CD4-positive, alpha-beta T cell treated with Interferon gamma for 1 hour (primary cell): Measurements from ENCODE around the gene NFIA.

Experiments used
- DNase-seq: peaks from one replicate; pipeline ENCODE4 v3.0.0-alpha.2; 2020

Gene NFIA

GRCh38 chr1:61386770-61387169 lies 304.4 kb downstream of the NFIA start:
- DNase-seq = no peak

DNA sequence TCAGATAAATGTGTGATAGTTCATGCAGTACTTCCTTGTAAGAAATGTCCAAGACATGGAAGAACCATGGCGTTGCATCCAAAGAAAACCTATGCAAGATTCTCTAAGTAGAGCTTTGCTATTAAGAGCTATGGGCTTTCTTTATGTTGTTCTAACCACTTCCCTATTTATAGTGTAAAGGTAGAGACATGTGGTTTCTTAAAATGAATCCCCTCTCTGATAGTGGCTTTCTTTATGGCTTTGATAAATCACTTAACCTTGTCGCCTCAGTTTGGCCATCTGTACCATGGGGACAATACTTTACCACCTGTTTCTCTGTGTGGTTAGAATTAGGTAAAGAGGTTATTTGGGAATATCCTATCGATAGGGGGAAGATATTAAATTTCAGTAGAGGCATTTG lies 305.5 kb downstream of the NFIA start:
- DNase-seq = no peak

DNA sequence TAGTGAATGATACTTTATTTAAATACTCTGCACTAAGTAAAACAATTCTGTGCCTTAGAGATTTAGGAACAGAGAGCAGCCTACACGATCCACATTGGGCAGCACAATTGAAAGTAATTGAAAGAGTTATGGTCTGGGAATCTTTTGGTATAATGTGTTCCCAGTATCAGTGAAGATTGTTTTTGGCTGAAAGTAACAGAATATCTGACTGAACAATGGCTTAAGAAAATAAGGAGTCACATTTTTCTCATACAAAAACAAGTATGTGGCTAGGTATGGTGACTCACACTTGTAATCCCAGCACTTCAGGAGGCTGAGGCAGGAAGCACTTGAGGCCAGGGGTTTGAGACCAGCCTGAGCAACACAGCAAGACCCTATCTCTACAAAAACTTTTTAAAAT lies 306.2 kb downstream of the NFIA start:
- DNase-seq = no peak

- no peak for DNase-seq
Measured at GRCh38 chr1:61389194-61389925, 307.0 kb downstream of the NFIA start.

DNA sequence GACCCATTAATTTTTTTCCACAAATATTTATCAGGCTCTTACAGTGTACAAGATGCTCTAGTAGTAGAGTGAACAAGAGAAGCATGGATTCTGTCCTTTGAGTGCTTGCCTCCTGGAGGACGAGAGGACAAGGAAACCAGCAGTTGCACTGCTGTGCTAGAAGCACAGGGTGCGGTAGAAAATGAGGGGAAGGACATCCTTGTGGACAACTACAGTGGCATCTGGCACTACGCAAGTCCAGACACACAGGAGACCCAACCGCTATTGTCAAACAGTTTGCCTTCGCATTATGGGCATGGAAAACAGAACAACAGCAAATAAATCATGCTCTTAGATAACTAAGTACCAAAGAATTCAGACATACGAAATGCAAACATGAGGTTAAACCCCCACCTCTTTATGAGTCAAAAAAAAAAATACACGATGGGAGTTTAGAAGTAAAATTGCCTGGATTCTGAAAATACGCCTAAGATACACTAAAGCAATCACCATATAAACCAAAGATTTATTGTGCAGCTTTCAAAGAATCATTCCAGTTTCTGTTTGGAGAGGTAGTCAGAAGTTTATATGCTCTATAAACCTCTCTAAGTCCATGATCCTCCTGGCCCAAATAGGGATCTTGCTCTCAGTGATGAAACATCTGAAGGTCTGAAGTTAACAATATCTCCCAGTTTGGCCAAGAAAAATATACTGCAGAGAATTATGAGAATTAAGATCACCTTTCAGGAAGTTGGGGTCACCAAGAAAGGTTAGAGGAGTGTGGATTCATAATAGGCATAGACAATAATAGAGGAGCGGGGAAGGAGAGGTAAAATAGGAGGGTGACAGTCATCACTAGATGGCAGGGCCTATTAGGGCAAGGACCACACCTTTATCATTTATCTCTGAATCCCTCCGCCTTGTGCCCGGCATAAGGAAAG lies 307.8 kb downstream of the NFIA start:
- no peak for DNase-seq

DNA sequence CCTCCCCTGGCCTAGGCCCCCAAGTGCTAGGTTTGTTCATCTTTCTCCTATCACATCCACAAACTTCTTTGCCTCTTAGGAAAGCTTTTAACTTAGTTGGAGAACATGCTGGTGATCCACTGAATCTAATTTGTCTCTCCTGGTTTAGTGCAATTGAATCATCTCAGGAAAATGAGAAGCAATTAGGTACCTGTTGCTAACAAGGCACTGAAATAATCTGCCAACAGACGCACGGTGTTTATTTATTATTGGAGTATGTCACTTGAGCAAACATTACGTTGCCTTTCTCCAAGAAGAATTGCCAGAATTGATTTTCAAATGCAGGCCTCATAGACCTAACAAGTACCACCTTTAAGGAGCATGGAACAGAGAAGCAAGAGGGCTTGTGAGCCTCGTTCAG lies 309.4 kb downstream of the NFIA start:
- DNase-seq = no peak

- DNase-seq = no peak
Measured at GRCh38 chr1:61392409-61393242, 310.3 kb downstream of the NFIA start.

GRCh38 chr1:61393575-61393974 lies 311.2 kb downstream of the NFIA start:
- DNase-seq = no peak

DNA sequence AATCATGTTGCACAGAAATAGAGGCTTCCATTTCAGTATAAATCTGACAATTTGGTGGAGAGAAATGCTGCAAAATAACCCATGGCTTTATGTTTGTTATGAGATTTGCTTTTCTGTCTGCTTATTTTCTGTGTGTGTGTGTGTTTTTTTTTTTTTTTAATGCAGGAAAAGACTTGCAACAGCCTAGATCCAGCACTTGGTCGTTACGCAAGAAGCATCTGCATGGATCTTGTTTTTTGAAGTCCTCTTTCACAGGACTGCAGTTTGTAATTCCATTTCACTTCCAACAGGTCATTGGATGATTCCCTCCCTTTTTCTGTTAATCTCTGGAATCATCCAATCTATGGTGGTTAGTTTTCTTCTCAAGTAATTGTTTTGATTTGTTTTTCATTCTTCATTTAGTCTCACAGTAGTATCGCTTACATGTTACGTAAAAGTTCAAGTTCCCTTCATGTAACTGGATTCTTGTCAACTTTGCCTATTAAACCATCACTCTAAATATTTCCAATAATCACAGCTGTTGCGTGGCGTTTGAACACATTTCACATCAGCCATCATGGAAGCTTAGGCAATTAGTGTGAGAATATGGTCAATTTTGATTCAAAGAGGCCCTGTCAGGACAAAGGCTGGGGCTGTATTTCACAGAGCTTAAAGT lies 312.9 kb downstream of the NFIA start:
- DNase-seq = no peak

DNA sequence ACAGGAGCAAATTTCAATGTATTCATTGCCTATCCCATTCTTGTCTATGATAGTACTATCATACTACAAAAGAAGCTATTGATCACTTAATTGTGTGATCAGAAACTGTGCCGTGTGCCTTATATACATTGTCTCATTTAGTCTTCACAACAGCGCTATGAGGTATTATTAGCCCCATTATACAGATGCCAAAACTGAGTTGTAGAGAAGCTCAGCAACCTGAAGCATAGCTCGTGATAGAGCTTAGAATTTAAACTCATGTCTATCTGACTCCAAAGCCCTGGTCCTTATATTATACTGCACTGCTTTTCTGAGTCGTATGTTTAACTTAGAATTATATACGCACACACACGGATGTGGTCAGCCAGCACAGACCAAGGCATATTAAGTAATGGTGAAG lies 315.1 kb downstream of the NFIA start:
- DNase-seq = no peak

DNA sequence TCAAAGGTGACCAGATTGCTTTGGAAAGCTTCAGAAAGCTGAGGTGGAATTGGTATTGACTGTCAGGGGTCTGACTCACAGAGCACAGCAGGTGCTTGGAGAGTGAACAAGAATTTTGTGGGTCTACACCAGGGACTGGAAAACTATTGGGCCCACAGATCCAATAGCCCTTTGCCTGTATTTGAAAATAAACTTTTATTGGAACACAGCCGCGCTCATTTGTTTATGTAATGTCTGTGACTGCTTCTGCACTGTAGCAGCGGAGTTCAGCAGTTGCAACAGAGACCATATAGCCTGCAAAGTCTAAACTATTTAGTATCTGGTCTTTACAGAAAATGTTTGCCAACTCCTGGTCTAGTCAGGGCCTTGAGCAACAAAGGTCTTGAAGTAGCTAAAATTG lies 315.6 kb downstream of the NFIA start:
- DNase-seq = no peak

- no peak for DNase-seq
Measured at GRCh38 chr1:61399199-61399598, 316.8 kb downstream of the NFIA start.

DNA sequence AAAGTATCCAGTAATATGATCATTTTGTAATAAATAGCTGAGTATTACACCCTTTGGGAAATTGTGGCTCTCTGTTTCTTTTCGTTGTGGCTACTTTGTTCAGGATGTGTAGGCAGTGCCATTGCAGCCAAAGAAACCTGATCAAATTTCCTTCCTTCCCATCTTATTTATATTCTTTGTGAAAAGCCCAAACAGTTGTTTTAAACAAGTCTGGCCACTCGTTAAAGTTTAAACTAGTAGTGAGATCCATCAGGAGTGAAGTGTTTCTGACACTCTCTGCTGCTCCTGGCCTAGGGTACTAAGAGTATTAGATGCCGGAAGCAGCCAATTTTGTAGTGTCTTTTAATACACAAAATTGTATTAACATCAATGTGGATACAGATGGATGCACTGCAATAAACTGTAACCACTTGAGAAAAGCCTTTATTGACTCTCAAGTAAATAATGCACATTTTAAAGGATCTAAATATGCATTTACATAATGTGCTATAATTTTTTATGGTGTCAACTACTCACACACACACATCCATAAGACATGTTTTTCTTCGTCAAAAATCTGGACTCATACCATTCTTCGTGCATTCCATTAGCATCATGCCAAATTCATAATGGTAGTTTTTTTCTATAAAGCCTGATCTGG lies 317.9 kb downstream of the NFIA start:
- no peak for DNase-seq

- DNase-seq = no peak
Measured at GRCh38 chr1:61400997-61401396, 318.6 kb downstream of the NFIA start.

DNA sequence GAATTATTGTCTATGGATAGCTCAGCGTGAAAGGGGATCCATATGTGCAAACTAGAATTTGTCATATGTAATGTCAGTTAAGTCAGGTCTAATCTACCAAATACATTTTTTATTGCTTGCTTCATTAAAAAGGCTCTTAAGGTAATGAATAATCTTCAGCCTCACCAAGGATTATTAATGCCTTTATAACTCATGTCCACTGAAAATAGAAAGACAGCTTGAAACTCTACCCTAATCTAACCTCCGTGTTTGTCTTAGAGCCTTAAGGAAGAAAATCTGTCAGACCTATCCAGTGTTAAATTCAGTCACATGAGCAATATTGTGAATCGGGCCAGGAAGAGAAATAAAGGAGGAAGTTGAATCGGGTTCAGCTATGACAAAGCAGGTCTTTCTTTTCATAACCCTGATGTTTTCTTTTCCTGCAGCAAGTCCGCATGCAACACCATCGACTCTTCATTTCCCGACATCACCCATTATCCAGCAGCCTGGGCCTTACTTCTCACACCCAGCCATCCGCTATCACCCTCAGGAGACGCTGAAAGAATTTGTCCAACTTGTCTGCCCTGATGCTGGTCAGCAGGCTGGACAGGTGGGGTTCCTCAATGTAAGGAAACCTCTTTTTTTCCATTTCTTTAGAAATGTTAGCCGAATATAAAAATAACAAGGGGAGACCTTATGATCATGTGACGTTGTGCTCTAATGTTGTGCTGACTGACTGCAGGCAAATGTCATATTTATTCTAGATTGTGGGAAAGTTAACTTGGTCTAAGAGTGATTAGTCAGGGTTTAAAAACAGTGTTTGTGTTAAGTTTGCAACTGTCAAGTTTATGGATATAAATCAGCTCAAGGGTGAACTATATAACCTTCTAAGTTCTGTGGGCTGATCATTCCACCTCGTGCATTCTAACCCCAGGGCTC lies 321.6 kb downstream of the NFIA start:
- no peak for DNase-seq

- DNase-seq = no peak
Measured at GRCh38 chr1:61404597-61405376, 322.4 kb downstream of the NFIA start.

- no peak for DNase-seq
Measured at GRCh38 chr1:61406467-61406866, 324.1 kb downstream of the NFIA start.

DNA sequence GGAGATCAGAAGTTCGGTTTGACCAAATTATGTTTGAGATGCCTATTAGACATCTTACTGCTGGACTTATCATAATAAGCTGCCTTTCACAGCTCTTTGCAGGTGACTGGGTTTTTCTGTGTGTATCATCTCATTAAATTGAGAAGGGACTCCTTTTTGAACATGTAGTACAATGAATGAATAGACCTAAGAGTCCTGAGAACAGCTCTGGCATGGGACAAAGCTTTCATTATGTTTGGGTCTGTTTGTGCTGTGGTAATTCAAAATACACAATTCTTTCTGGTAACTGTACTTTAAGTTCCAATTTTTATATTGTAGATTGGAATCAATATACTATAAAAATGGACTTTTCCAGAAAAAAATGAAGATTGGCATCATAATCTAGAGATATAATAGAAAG lies 330.2 kb downstream of the NFIA start:
- no peak for DNase-seq

DNA sequence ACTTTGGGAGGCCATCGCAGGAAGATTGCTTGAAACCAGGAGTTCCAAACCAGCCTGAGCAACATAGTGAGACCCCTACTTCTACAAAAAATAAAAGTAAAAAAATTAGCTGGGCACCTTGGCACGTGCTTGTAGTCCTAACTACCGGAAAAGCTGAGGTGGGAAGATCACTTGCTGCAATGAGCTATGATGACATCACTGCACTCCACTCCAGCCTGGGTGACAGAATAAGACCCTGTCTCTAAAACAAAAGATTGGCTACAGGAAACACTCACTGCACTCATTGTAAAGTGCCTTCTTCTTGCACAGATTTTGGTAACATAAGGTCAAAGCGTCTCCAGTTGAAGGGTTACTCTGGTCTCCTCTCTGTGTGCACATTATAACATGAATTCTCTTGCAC lies 336.8 kb downstream of the NFIA start:
- no peak for DNase-seq

GRCh38 chr1:61419657-61420056 lies 337.3 kb downstream of the NFIA start:
- DNase-seq = no peak
